Measurements from ENCODE around the gene TMEM125.
A peak's percentile ranks its signal among the peaks of the same experiment; 100 is the strongest.

The TMEM125 gene

GRCh38 chr1:43269627-43270375, at the start of gene TMEM125:
TSS of gene TMEM125 (plus strand) at chr1:43269983. CDS start at chr1:43272723, 2,740 bp downstream.
- H3K27me3 Mint-ChIP-seq: peaks cover 56% of the 10 kb centered on the region
- peaks cover under 1% of the 10 kb centered on the region for H3K9me3 Mint-ChIP-seq
- ATAC-seq (replicated peaks; ENCODE audit: extremely low read depth, poor library complexity, severe bottlenecking): no peak
- H3K4me3 Mint-ChIP-seq: peak within 1 kb of the TSS; percentile 52
- no peak within 1 kb of the TSS for H3K27ac Mint-ChIP-seq (ENCODE audit: low read depth)
- no peaks in the 10 kb centered on the region for H3K36me3 Mint-ChIP-seq (ENCODE audit: insufficient read depth)
- H3K4me1 Mint-ChIP-seq: peaks cover 20% of the 10 kb centered on the region
- no peak for DNase-seq (ENCODE audit: low spot score in 2 of 2)

GRCh38 chr1:43220905-43221778, 48.6 kb upstream of the TMEM125 start:
- no peaks in the 10 kb centered on the region for H3K9me3 Mint-ChIP-seq
- H3K4me1 Mint-ChIP-seq: no peaks in the 10 kb centered on the region
- no peak overlapping the region for H3K4me3 Mint-ChIP-seq
- H3K27me3 Mint-ChIP-seq: peaks cover 24% of the 10 kb centered on the region
- no peak for DNase-seq (ENCODE audit: low spot score in 2 of 2)
- ATAC-seq (replicated peaks; ENCODE audit: extremely low read depth, poor library complexity, severe bottlenecking): no peak
- H3K27ac Mint-ChIP-seq (ENCODE audit: low read depth): no peak overlapping the region
- H3K36me3 Mint-ChIP-seq (ENCODE audit: insufficient read depth): no peaks in the 10 kb centered on the region

DNA sequence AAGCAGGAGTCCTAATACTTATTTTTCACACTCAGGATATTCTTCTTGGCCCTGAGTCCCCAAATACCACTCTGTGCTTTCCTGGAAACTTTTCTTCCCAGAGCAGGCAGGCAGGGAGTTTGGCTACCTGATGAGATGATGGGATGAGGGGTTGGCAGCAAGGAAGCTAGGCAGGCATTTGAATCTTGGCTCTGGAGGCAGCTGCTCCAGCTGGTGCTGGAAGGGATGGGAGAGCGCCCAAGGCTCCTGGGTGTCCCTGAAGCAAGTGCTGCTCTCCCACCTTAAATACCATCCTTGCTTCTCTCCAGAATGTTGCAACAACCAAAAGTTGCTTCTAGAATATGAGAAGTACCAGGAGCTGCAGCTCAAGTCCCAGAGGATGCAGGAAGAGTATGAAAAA, 48.0 kb upstream of the TMEM125 start:
- DNase-seq (ENCODE audit: low spot score in 2 of 2) (no peak), ATAC-seq (replicated peaks; ENCODE audit: extremely low read depth, poor library complexity, severe bottlenecking) (no peak)
- Mint-ChIP-seq H3K27ac (ENCODE audit: low read depth) (no peak overlapping the region), H3K27me3 (peaks cover 17% of the 10 kb centered on the region), H3K4me1 (peaks cover 2% of the 10 kb centered on the region), H3K36me3 (ENCODE audit: insufficient read depth) (no peaks in the 10 kb centered on the region), H3K4me3 (no peak overlapping the region), H3K9me3 (no peaks in the 10 kb centered on the region)

- Mint-ChIP-seq H3K9me3 (no peaks in the 10 kb centered on the region), H3K4me3 (no peak overlapping the region), H3K27ac (ENCODE audit: low read depth) (no peak overlapping the region), H3K4me1 (peaks cover 10% of the 10 kb centered on the region), H3K27me3 (peaks cover 13% of the 10 kb centered on the region), H3K36me3 (ENCODE audit: insufficient read depth) (no peaks in the 10 kb centered on the region)
- ATAC-seq (replicated peaks; ENCODE audit: extremely low read depth, poor library complexity, severe bottlenecking): no peak
- DNase-seq (ENCODE audit: low spot score in 2 of 2): no peak
Measured at GRCh38 chr1:43222879-43223278, 46.9 kb upstream of the TMEM125 start.

DNA sequence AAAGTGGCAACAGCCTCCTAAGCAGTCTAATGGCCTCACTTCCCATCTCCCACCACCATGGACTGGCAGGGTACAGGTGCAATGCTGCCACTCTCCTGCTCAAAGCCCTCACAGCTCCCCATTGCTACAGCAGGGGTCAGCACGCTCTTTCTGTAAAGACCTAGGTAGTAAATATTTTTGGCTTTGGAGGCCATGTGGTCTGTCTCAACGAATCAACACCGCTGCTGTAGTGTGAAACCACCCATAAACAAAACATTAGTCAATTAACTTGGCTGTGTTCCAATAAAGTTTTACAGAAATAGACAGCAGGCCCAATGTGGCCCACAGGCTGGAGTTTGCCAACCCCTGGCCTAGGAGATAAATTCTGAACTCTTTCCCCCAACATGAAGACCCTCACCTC, 44.6 kb upstream of the TMEM125 start:
- Mint-ChIP-seq H3K4me1 (peaks cover 10% of the 10 kb centered on the region), H3K27me3 (peaks cover 22% of the 10 kb centered on the region), H3K4me3 (no peak overlapping the region), H3K36me3 (ENCODE audit: insufficient read depth) (no peaks in the 10 kb centered on the region), H3K9me3 (no peaks in the 10 kb centered on the region), H3K27ac (ENCODE audit: low read depth) (no peak overlapping the region)
- DNase-seq (ENCODE audit: low spot score in 2 of 2): no peak
- no peak for ATAC-seq (replicated peaks; ENCODE audit: extremely low read depth, poor library complexity, severe bottlenecking)

DNA sequence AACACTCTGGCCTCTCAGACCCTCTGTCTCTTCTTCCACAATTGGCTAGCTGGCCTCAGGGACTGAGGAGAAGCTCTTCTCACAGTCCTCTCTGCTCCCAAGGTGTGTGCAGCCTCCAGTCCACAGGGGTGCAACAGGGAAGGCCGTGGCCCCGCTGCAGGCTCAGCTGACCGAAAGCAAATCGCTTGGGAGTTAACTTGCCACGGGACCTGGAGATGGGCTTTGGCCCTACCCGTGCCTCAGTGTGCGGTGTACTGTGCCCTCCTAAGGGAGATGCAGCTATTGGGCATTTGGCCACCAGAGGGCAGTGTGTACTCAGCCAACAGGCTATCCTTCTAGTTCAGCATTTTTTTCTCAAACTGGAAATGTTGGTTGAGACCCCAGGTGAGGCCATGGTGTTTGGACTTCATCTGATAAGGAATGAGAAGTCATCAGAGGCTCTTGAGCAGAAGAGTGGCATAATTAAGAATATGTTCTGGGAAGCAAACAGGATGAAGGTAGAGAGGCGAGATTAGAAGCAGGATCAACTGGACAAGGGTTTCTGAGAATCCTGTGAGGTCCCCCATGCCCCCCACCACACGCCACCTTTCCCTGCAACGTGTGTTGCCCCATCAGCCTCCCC, 42.5 kb upstream of the TMEM125 start:
- peaks cover 10% of the 10 kb centered on the region for H3K4me1 Mint-ChIP-seq
- ATAC-seq (replicated peaks; ENCODE audit: extremely low read depth, poor library complexity, severe bottlenecking) (peak; percentile 70), DNase-seq (ENCODE audit: low spot score in 2 of 2) (peak; percentile 56 to 78)
- H3K36me3 Mint-ChIP-seq (ENCODE audit: insufficient read depth): no peaks in the 10 kb centered on the region
- no peak overlapping the region for H3K27ac Mint-ChIP-seq (ENCODE audit: low read depth)
- H3K9me3 Mint-ChIP-seq: no peaks in the 10 kb centered on the region
- H3K4me3 Mint-ChIP-seq: no peak overlapping the region
- peaks cover 22% of the 10 kb centered on the region for H3K27me3 Mint-ChIP-seq

GRCh38 chr1:43229826-43230780, 39.7 kb upstream of the TMEM125 start:
- peaks cover 29% of the 10 kb centered on the region for H3K27me3 Mint-ChIP-seq
- DNase-seq (ENCODE audit: low spot score in 2 of 2) (no peak), ATAC-seq (replicated peaks; ENCODE audit: extremely low read depth, poor library complexity, severe bottlenecking) (no peak)
- peaks cover 10% of the 10 kb centered on the region for H3K4me1 Mint-ChIP-seq
- no peak overlapping the region for H3K27ac Mint-ChIP-seq (ENCODE audit: low read depth)
- H3K9me3 Mint-ChIP-seq: no peaks in the 10 kb centered on the region
- H3K4me3 Mint-ChIP-seq: no peak overlapping the region
- no peaks in the 10 kb centered on the region for H3K36me3 Mint-ChIP-seq (ENCODE audit: insufficient read depth)

DNA sequence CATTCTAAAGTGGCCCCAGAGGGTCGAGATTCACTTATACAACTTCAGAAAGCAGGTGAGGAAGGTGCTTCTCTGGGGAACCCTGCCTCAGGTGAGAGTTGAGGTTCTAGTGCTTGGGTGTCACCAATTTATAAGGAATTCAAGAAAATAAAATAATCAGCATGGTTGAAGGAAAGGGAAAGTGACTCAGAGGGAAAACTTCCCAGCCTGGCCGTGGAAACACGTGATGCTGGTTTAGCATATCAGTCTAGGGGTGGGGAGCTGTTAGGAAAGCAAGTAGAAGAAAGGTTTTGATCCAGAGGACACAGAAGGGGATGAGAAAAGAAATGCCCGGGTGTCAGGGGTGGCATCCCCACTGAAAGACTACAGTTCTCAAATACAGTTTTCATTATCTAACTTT, 37.7 kb upstream of the TMEM125 start:
- Mint-ChIP-seq H3K4me3 (no peak overlapping the region), H3K9me3 (no peaks in the 10 kb centered on the region), H3K27ac (ENCODE audit: low read depth) (no peak overlapping the region), H3K36me3 (ENCODE audit: insufficient read depth) (no peaks in the 10 kb centered on the region), H3K4me1 (peaks cover 5% of the 10 kb centered on the region), H3K27me3 (peaks cover 33% of the 10 kb centered on the region)
- ATAC-seq (replicated peaks; ENCODE audit: extremely low read depth, poor library complexity, severe bottlenecking) (no peak), DNase-seq (ENCODE audit: low spot score in 2 of 2) (no peak)

DNA sequence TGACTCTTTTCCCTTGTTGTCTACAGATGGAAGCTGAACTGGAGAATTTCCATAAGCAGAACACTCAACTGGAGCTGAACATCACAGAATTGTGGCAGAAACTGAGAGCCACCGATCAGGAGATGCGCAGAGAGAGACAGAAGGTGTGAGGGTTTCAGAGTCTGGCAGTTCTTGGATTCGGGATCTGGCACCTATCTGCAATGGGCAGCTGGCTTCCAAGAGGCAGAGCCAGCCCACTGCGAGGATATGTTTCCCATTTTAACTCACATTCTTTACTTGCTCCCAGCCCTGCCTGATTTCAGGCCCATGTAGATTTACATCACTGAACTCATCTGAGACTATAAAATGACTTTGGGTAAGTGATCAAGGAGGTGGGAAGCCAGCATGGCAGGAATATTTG, 37.3 kb upstream of the TMEM125 start:
- no peak overlapping the region for H3K4me3 Mint-ChIP-seq
- ATAC-seq (replicated peaks; ENCODE audit: extremely low read depth, poor library complexity, severe bottlenecking) (no peak), DNase-seq (ENCODE audit: low spot score in 2 of 2) (no peak)
- H3K9me3 Mint-ChIP-seq: no peaks in the 10 kb centered on the region
- H3K4me1 Mint-ChIP-seq: peaks cover under 1% of the 10 kb centered on the region
- no peak overlapping the region for H3K27ac Mint-ChIP-seq (ENCODE audit: low read depth)
- H3K36me3 Mint-ChIP-seq (ENCODE audit: insufficient read depth): no peaks in the 10 kb centered on the region
- peaks cover 30% of the 10 kb centered on the region for H3K27me3 Mint-ChIP-seq

DNA sequence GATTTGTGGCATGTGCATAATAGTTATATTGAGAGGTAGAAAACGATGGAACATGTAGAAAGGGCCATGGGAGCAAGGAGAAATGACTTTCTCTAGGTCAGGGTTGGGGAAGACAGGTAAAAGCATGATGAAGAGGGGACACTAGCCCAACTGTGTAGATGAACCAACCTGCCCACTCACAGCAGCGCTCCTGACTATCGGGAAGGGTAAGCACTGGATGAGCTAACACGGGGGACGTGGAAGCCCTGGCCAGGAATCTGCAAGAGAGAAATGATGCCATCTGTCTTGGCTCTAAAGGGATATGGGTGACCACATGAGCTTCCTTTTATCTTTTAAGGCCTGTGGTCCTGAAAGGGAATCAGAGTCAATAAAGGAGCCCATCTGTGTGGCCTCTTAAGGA, 36.2 kb upstream of the TMEM125 start:
- Mint-ChIP-seq H3K27me3 (peaks cover 19% of the 10 kb centered on the region), H3K27ac (ENCODE audit: low read depth) (no peak overlapping the region), H3K9me3 (no peaks in the 10 kb centered on the region), H3K4me1 (no peaks in the 10 kb centered on the region), H3K36me3 (ENCODE audit: insufficient read depth) (no peaks in the 10 kb centered on the region), H3K4me3 (no peak overlapping the region)
- DNase-seq (ENCODE audit: low spot score in 2 of 2) (no peak), ATAC-seq (replicated peaks; ENCODE audit: extremely low read depth, poor library complexity, severe bottlenecking) (no peak)

DNA sequence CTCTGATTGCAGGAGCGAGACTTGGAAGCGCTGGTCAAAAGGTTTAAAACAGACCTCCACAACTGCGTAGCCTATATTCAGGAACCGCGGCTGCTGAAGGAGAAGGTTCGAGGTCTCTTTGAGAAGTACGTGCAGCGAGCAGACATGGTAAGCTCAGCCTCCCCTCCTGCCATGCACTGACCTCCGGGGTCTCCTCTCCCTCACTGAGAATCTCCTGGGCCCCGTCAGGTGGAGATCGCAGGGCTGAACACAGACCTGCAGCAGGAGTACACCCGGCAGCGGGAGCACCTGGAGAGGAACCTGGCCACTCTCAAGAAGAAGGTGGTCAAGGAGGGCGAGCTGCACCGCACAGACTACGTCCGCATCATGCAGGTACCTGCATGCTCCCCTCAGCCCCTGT, 35.5 kb upstream of the TMEM125 start:
- Mint-ChIP-seq H3K4me3 (no peak overlapping the region), H3K27me3 (peaks cover 16% of the 10 kb centered on the region), H3K27ac (ENCODE audit: low read depth) (no peak overlapping the region), H3K36me3 (ENCODE audit: insufficient read depth) (no peaks in the 10 kb centered on the region), H3K4me1 (no peaks in the 10 kb centered on the region), H3K9me3 (no peaks in the 10 kb centered on the region)
- ATAC-seq (replicated peaks; ENCODE audit: extremely low read depth, poor library complexity, severe bottlenecking): no peak
- DNase-seq (ENCODE audit: low spot score in 2 of 2): no peak

DNA sequence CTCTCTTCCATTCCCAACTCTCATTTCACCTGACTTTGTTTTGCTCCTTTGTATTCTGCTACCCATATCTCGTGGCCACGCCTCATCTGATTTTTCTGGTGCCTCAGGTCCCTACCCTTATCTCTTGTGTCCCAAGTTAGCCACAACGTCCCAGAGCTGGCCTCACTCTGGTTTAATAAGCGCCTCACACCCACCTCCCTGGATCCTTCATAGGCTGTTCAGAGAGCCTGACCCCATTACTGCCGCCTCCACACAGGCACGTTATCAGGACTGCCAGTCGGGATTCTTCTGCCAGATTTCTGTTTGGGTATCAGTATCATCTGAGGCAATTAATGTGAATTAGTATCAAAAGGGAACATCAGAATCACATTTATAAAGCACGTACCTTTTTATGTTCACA, 34.7 kb upstream of the TMEM125 start:
- H3K4me3 Mint-ChIP-seq: no peak overlapping the region
- DNase-seq (ENCODE audit: low spot score in 2 of 2) (no peak), ATAC-seq (replicated peaks; ENCODE audit: extremely low read depth, poor library complexity, severe bottlenecking) (no peak)
- H3K4me1 Mint-ChIP-seq: no peaks in the 10 kb centered on the region
- peaks cover 11% of the 10 kb centered on the region for H3K27me3 Mint-ChIP-seq
- no peak overlapping the region for H3K27ac Mint-ChIP-seq (ENCODE audit: low read depth)
- H3K36me3 Mint-ChIP-seq (ENCODE audit: insufficient read depth): no peaks in the 10 kb centered on the region
- no peaks in the 10 kb centered on the region for H3K9me3 Mint-ChIP-seq

Data from central memory CD8-positive, alpha-beta T cell (primary cell).